ENCODE data around the gene ALDH3B2.
A peak's percentile ranks its signal among the peaks of the same experiment; 100 is the strongest.

The ALDH3B2 gene

GRCh38 chr11:67613313-67613959 is 61.0 kb downstream of the ALDH3B2 start:
- Histone ChIP-seq H3K4me1 (ENCODE audit: control insufficient read depth, insufficient read depth, low read length, poor library complexity, severe bottlenecking) (peaks cover 21% of the 10 kb centered on the region), H3K9me3 (ENCODE audit: control insufficient read depth, low read length) (no peaks in the 10 kb centered on the region), H3K4me3 (ENCODE audit: insufficient read depth, low read depth, low read length, poor library complexity, severe bottlenecking) (peak overlapping the region; percentile 36), H3K27ac (ENCODE audit: insufficient read depth, low read length, poor library complexity, severe bottlenecking) (peak overlapping the region; percentile 90), H3K36me3 (ENCODE audit: control insufficient read depth, insufficient read depth, low read length) (peaks cover 39% of the 10 kb centered on the region), H3K27me3 (replicated peaks; ENCODE audit: control insufficient read depth, insufficient read depth, low read length, poor library complexity, severe bottlenecking) (no peaks in the 10 kb centered on the region)
- no peak for DNase-seq

- peak overlapping the region; percentile 90 for H3K27ac ChIP-seq (ENCODE audit: insufficient read depth, low read length, poor library complexity, severe bottlenecking)
- no peak for DNase-seq
- no peak overlapping the region for H3K4me3 ChIP-seq (ENCODE audit: insufficient read depth, low read depth, low read length, poor library complexity, severe bottlenecking)
- peaks cover 23% of the 10 kb centered on the region for H3K4me1 ChIP-seq (ENCODE audit: control insufficient read depth, insufficient read depth, low read length, poor library complexity, severe bottlenecking)
- no peaks in the 10 kb centered on the region for H3K27me3 ChIP-seq (replicated peaks; ENCODE audit: control insufficient read depth, insufficient read depth, low read length, poor library complexity, severe bottlenecking)
- H3K36me3 ChIP-seq (ENCODE audit: control insufficient read depth, insufficient read depth, low read length), result peaks cover 41% of the 10 kb centered on the region
- no peaks in the 10 kb centered on the region for H3K9me3 ChIP-seq (ENCODE audit: control insufficient read depth, low read length)
Measured at GRCh38 chr11:67612751-67613150, 61.7 kb downstream of the ALDH3B2 start.

Data from effector memory CD4-positive, alpha-beta T cell (primary cell).